ENCODE data around the gene CCDC13. TPM values are rescaled to one million over a fixed set of nuclear protein-coding genes. Genes with fewer than 3 reads are reported as not detected.

Gene CCDC13
- total and polyA plus RNA-seq, 4 donors, result 0.42 to 2.3 (median 1.0) TPM

DNA sequence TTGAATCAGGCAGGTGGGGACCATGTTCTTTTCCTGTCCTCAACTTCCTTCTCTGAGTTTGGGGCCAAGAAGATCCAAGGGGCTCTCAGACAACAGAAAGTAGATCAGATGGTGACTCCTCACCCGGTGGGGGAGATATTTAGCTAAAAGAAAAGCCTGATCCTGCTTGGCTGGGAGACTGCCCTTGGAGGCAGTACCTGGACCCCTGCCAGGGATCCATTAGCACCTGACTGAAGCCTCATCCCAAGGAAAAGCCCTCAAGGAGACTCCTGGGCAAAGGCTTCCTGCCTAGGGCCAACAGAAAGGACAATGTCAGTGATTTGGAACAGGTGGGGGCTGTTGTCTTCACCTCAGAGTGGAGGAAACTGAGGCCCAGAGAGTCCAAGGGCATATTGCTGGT, 37.0 kb downstream of the CCDC13 start:
- Histone ChIP-seq H3K9me3 (ENCODE audit: control insufficient read depth in 4 of 4, low read length in 3 of 4) (no peaks in the 10 kb centered on the region), H3K27me3 (ENCODE audit: control insufficient read depth in 4 of 4, insufficient read depth in 4 of 4, low read length in 3 of 4) (no peaks in the 10 kb centered on the region), H3K4me3 (ENCODE audit: low read depth in 1 of 3, low read length in 3 of 3) (no peak overlapping the region), H3K36me3 (ENCODE audit: control insufficient read depth in 4 of 4, insufficient read depth in 3 of 4, low read depth in 1 of 4, low read length in 3 of 4) (no peaks in the 10 kb centered on the region), H3K9ac (ENCODE audit: low read depth in 1 of 2, low read length in 2 of 2) (no peak overlapping the region), H3K27ac (ENCODE audit: low read depth in 1 of 2, low read length in 2 of 2) (no peak overlapping the region), H3K4me1 (ENCODE audit: control insufficient read depth in 4 of 4, insufficient read depth in 4 of 4, low read length in 3 of 4) (no peaks in the 10 kb centered on the region)
- WGBS, result 36% methylated on average over 1 of the region's 1 CpG
- TF ChIP-seq HNF4A (conservative IDR thresholded peaks at IDR 0.05), result no peak
- no peak for TF ChIP-seq YY1 (IDR thresholded peaks at IDR 0.05)
- TF ChIP-seq, protein P1, sequence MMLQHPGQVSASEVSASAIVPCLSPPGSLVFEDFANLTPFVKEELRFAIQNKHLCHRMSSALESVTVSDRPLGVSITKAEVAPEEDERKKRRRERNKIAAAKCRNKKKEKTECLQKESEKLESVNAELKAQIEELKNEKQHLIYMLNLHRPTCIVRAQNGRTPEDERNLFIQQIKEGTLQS (IDR thresholded peaks at IDR 0.05), result no peak
- TF ChIP-seq SP1 (IDR thresholded peaks at IDR 0.05), result no peak
- TF ChIP-seq FOXA2 (IDR thresholded peaks at IDR 0.05), result no peak
- TF ChIP-seq RXRA (IDR thresholded peaks at IDR 0.05), result no peak
- TF ChIP-seq RAD21 (IDR thresholded peaks at IDR 0.05), result no peak
- TF ChIP-seq, protein P2, sequence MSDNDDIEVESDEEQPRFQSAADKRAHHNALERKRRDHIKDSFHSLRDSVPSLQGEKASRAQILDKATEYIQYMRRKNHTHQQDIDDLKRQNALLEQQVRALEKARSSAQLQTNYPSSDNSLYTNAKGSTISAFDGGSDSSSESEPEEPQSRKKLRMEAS (IDR thresholded peaks at IDR 0.05), result no peak
- TF ChIP-seq JUND (IDR thresholded peaks at IDR 0.05), result no peak
- TF ChIP-seq HNF4G (IDR thresholded peaks at IDR 0.05), result no peak
- no peak for TF ChIP-seq GABPA (IDR thresholded peaks at IDR 0.05 in 1 of 2, conservative IDR thresholded peaks at IDR 0.05 in 1 of 2)
- TF ChIP-seq, protein P3, sequence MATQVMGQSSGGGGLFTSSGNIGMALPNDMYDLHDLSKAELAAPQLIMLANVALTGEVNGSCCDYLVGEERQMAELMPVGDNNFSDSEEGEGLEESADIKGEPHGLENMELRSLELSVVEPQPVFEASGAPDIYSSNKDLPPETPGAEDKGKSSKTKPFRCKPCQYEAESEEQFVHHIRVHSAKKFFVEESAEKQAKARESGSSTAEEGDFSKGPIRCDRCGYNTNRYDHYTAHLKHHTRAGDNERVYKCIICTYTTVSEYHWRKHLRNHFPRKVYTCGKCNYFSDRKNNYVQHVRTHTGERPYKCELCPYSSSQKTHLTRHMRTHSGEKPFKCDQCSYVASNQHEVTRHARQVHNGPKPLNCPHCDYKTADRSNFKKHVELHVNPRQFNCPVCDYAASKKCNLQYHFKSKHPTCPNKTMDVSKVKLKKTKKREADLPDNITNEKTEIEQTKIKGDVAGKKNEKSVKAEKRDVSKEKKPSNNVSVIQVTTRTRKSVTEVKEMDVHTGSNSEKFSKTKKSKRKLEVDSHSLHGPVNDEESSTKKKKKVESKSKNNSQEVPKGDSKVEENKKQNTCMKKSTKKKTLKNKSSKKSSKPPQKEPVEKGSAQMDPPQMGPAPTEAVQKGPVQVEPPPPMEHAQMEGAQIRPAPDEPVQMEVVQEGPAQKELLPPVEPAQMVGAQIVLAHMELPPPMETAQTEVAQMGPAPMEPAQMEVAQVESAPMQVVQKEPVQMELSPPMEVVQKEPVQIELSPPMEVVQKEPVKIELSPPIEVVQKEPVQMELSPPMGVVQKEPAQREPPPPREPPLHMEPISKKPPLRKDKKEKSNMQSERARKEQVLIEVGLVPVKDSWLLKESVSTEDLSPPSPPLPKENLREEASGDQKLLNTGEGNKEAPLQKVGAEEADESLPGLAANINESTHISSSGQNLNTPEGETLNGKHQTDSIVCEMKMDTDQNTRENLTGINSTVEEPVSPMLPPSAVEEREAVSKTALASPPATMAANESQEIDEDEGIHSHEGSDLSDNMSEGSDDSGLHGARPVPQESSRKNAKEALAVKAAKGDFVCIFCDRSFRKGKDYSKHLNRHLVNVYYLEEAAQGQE (IDR thresholded peaks at IDR 0.05), result no peak
- TF ChIP-seq, protein P4, sequence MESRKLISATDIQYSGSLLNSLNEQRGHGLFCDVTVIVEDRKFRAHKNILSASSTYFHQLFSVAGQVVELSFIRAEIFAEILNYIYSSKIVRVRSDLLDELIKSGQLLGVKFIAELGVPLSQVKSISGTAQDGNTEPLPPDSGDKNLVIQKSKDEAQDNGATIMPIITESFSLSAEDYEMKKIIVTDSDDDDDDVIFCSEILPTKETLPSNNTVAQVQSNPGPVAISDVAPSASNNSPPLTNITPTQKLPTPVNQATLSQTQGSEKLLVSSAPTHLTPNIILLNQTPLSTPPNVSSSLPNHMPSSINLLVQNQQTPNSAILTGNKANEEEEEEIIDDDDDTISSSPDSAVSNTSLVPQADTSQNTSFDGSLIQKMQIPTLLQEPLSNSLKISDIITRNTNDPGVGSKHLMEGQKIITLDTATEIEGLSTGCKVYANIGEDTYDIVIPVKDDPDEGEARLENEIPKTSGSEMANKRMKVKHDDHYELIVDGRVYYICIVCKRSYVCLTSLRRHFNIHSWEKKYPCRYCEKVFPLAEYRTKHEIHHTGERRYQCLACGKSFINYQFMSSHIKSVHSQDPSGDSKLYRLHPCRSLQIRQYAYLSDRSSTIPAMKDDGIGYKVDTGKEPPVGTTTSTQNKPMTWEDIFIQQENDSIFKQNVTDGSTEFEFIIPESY (IDR thresholded peaks at IDR 0.05), result no peak
- TF ChIP-seq NR2F2 (IDR thresholded peaks at IDR 0.05), result no peak
- no peak for DNase-seq (ENCODE audit: low spot score)

GRCh38 chr3:42735615-42736014, 37.4 kb downstream of the CCDC13 start:
- Histone ChIP-seq H3K9ac (ENCODE audit: low read depth in 1 of 2, low read length in 2 of 2) (no peak overlapping the region), H3K27ac (ENCODE audit: low read depth in 1 of 2, low read length in 2 of 2) (no peak overlapping the region), H3K27me3 (ENCODE audit: control insufficient read depth in 4 of 4, insufficient read depth in 4 of 4, low read length in 3 of 4) (no peaks in the 10 kb centered on the region), H3K9me3 (ENCODE audit: control insufficient read depth in 4 of 4, low read length in 3 of 4) (no peaks in the 10 kb centered on the region), H3K4me3 (ENCODE audit: low read depth in 1 of 3, low read length in 3 of 3) (no peak overlapping the region), H3K36me3 (ENCODE audit: control insufficient read depth in 4 of 4, insufficient read depth in 3 of 4, low read depth in 1 of 4, low read length in 3 of 4) (no peaks in the 10 kb centered on the region), H3K4me1 (ENCODE audit: control insufficient read depth in 4 of 4, insufficient read depth in 4 of 4, low read length in 3 of 4) (no peaks in the 10 kb centered on the region)
- 96% methylated on average over 12 of the region's 12 CpGs for WGBS
- TF ChIP-seq, protein P2 (IDR thresholded peaks at IDR 0.05), result no peak
- TF ChIP-seq, protein P3 (IDR thresholded peaks at IDR 0.05), result no peak
- no peak for TF ChIP-seq JUND (IDR thresholded peaks at IDR 0.05)
- no peak for TF ChIP-seq EGR1 (IDR thresholded peaks at IDR 0.05; ENCODE audit: low read depth in 2 of 2)
- no peak for TF ChIP-seq TAF1 (conservative IDR thresholded peaks at IDR 0.05)
- no peak for TF ChIP-seq GABPA (IDR thresholded peaks at IDR 0.05 in 1 of 2, conservative IDR thresholded peaks at IDR 0.05 in 1 of 2)
- TF ChIP-seq, protein P4 (IDR thresholded peaks at IDR 0.05), result no peak
- TF ChIP-seq, protein P1 (IDR thresholded peaks at IDR 0.05), result no peak
- TF ChIP-seq SP1 (IDR thresholded peaks at IDR 0.05), result no peak
- TF ChIP-seq YY1 (IDR thresholded peaks at IDR 0.05), result no peak
- TF ChIP-seq HNF4G (IDR thresholded peaks at IDR 0.05), result no peak
- DNase-seq (ENCODE audit: low spot score), result no peak

Measured in liver (tissue), 9 donors.